Measurements from ENCODE around the gene ANKRD16.
A peak's percentile ranks its signal among the peaks of the same experiment; 100 is the strongest.
"Not testable (repeated sequence)": the region's sequence is repeated elsewhere in the genome, so short reads cannot be mapped to it uniquely, and the experiment has no call there.

Gene ANKRD16

GRCh38 chr10:5844345-5845055 lies 45.2 kb downstream of the ANKRD16 start:
- peak overlapping the region in 5 of 21 experiments; percentile 2 to 67 (median 24) for H3K27ac ChIP-seq
- no peak overlapping the region for H3K4me3 ChIP-seq

- H3K4me3 ChIP-seq, result no peak overlapping the region
- peak overlapping the region in 2 of 21 experiments; percentile 13 to 24 for H3K27ac ChIP-seq
These were observed 45.9 kb downstream of the ANKRD16 start for GRCh38 chr10:5843686-5844344.

GRCh38 chr10:5841965-5842364 lies 47.7 kb downstream of the ANKRD16 start:
- no peak overlapping the region for H3K4me3 ChIP-seq

GRCh38 chr10:5840314-5841307 lies 49.1 kb downstream of the ANKRD16 start:
- peak overlapping the region in 2 of 21 experiments; percentile 38 to 67 for H3K27ac ChIP-seq

More at GRCh38 chr10:5841965-5842364, 47.7 kb downstream of the ANKRD16 start:
- H3K27ac ChIP-seq, result peak overlapping the region in 1 of 21 experiments; percentile 67

GRCh38 chr10:5836181-5836580 lies 53.5 kb downstream of the ANKRD16 start:
- not testable (repeated sequence) for H3K4me3 ChIP-seq, H3K27ac ChIP-seq

More at GRCh38 chr10:5840314-5841307, 49.1 kb downstream of the ANKRD16 start:
- H3K4me3 ChIP-seq, result no peak overlapping the region

- no peak overlapping the region for H3K27ac ChIP-seq
- no peak overlapping the region for H3K4me3 ChIP-seq
These were observed 54.1 kb downstream of the ANKRD16 start for GRCh38 chr10:5835446-5836095.

- Histone ChIP-seq H3K4me3 (no peak overlapping the region), H3K27ac (no peak overlapping the region)
These were observed 55.9 kb downstream of the ANKRD16 start for GRCh38 chr10:5833814-5834213.

GRCh38 chr10:5832946-5833345 lies 56.7 kb downstream of the ANKRD16 start:
- no peak overlapping the region for H3K27ac ChIP-seq
- no peak overlapping the region for H3K4me3 ChIP-seq

- H3K4me3 ChIP-seq, result no peak overlapping the region
- no peak overlapping the region for H3K27ac ChIP-seq
These were observed 58.3 kb downstream of the ANKRD16 start for GRCh38 chr10:5831446-5831782.

- Histone ChIP-seq H3K27ac (no peak overlapping the region), H3K4me3 (no peak overlapping the region)
These were observed 58.9 kb downstream of the ANKRD16 start for GRCh38 chr10:5830629-5831445.

- no peak overlapping the region for H3K27ac ChIP-seq
- no peak overlapping the region for H3K4me3 ChIP-seq
These were observed 60.4 kb downstream of the ANKRD16 start for GRCh38 chr10:5829267-5829666.

- Histone ChIP-seq H3K4me3 (no peak overlapping the region), H3K27ac (no peak overlapping the region)
These were observed 61.0 kb downstream of the ANKRD16 start for GRCh38 chr10:5828725-5829124.

- H3K27ac ChIP-seq, result no peak overlapping the region
These were observed 61.9 kb downstream of the ANKRD16 start for GRCh38 chr10:5827841-5828240.

GRCh38 chr10:5826511-5826910 lies 63.2 kb downstream of the ANKRD16 start:
- not testable (repeated sequence) for H3K4me3 ChIP-seq, H3K27ac ChIP-seq

More at GRCh38 chr10:5827841-5828240, 61.9 kb downstream of the ANKRD16 start:
- H3K4me3 ChIP-seq, result no peak overlapping the region

GRCh38 chr10:5818894-5819293 lies 70.8 kb downstream of the ANKRD16 start:
- H3K4me3 ChIP-seq, result no peak overlapping the region
- H3K27ac ChIP-seq, result peak overlapping the region in 3 of 21 experiments; percentile 20 to 70 (median 63)

GRCh38 chr10:5818048-5818331 lies 71.7 kb downstream of the ANKRD16 start:
- Histone ChIP-seq H3K27ac (peak overlapping the region in 3 of 21 experiments; percentile 44 to 70 (median 63)), H3K4me3 (no peak overlapping the region)

GRCh38 chr10:5817322-5818047 lies 72.2 kb downstream of the ANKRD16 start:
- no peak overlapping the region for H3K4me3 ChIP-seq

GRCh38 chr10:5816170-5816569 lies 73.5 kb downstream of the ANKRD16 start:
- Histone ChIP-seq H3K4me3 (no peak overlapping the region), H3K27ac (peak overlapping the region in 3 of 21 experiments; percentile 9 to 78 (median 56))

More at GRCh38 chr10:5817322-5818047, 72.2 kb downstream of the ANKRD16 start:
- peak overlapping the region in 3 of 21 experiments; percentile 44 to 70 (median 63) for H3K27ac ChIP-seq
